Activated CD8-positive, alpha-beta memory T cell treated with anti-CD3 and anti-CD28 coated beads, Interleukin-2, amount 10 ng/mL, durations not matched to agents 7 days and 5 days (primary cell): ENCODE results near the gene IMPG1. TPM values are rescaled to one million over a fixed set of nuclear protein-coding genes. Genes with fewer than 3 reads are reported as not detected.
"Not testable (repeated sequence)": the region's sequence is repeated elsewhere in the genome, so short reads cannot be mapped to it uniquely, and the experiment has no call there.

Experiments used
- ATAC-seq: fragments of 150-1000 bp; cut with Tn5 transposase; one replicate; pipeline ENCODE4 v1.10.0; 2021; ENCODE audit warnings: moderate library complexity
- CTCF ChIA-PET: fragments of 350-600 bp; sonication (Branson Sonifier 250); formaldehyde crosslinking; loops from one replicate; lab custom pipeline; 2021; ENCODE audit warnings: antibody characterized with exemption; lab: Charles Lee
- DNase-seq: peaks from one replicate; pipeline ENCODE4 v3.0.0-alpha.2; 2020
- H3K27ac Mint-ChIP-seq: one replicate; pipeline ENCODE4 v1.8.0; 2021; ENCODE audit warnings: mild to moderate bottlenecking, mixed read lengths
- H3K27me3 Mint-ChIP-seq: one replicate; pipeline ENCODE4 v1.8.0; 2021; ENCODE audit warnings: mixed read lengths
- H3K36me3 Mint-ChIP-seq: one replicate; pipeline ENCODE4 v1.8.0; 2021; ENCODE audit warnings: mild to moderate bottlenecking, mixed read lengths
- H3K4me1 Mint-ChIP-seq: one replicate; pipeline ENCODE4 v1.8.0; 2021; ENCODE audit warnings: mixed read lengths
- H3K4me3 Mint-ChIP-seq: one replicate; pipeline ENCODE4 v1.8.0; 2021; ENCODE audit warnings: mild to moderate bottlenecking, moderate library complexity, mixed read lengths
- H3K9me3 Mint-ChIP-seq: one replicate; pipeline ENCODE4 v1.8.0; 2022; ENCODE audit warnings: low read depth, mixed read lengths
- total RNA-seq, 2 experiments: library from RNA; stranded (reverse); gene quantifications; one replicate each; pipeline ENCODE4 v1.2.3, GENCODE V29; 2021

IMPG1 gene
- total RNA-seq, 2 experiments from 2014 or later = not detected

DNA sequence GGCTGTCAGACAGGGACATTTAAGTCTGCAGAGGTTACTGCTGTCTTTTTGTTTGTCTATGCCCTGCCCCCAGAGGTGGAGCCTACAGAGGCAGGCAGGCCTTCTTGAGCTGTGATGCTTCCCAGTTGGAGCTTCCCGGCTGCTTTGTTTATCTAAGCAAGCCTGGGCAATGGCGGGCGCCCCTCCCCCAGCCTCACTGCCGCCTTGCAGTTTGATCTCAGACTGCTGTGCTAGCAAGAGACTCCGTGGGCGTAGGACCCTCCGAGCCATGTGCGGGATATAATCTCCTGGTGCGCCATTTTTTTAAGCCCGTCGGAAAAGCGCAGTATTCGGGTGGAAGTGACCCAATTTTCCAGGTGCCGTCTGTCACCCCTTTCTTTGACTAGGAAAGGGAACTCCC lies 167.3 kb downstream of the IMPG1 start:
- not testable (repeated sequence) for DNase-seq, H3K4me1 Mint-ChIP-seq, H3K9me3 Mint-ChIP-seq, H3K27ac Mint-ChIP-seq, H3K36me3 Mint-ChIP-seq, H3K4me3 Mint-ChIP-seq, H3K27me3 Mint-ChIP-seq, ATAC-seq
- CTCF ChIA-PET = interaction anchor here (4.4 kb wide), 1 partner anchor 12 kb away, joined by 22 read pairs; no protein-coding TSS in a partner anchor

DNA sequence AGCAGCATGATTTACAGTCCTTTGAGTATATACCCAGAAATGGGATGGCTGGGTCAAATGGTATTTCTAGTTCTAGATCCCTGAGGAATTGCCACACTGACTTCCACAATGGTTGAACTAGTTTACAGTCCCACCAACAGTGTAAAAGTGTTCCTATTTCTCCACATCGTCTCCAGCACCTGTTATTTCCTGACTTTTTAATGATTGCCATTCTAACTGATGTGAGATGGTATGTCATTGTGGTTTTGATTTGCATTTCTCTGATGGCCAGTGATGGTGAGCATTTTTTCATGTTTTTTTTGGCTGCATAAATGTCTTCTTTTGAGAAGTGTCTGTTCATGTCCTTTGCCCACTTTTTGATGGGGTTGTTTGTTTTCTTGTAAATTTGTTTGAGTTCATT lies 172.2 kb downstream of the IMPG1 start:
- H3K9me3 Mint-ChIP-seq, DNase-seq, H3K27me3 Mint-ChIP-seq, H3K4me1 Mint-ChIP-seq, H3K36me3 Mint-ChIP-seq, CTCF ChIA-PET, H3K4me3 Mint-ChIP-seq, H3K27ac Mint-ChIP-seq, ATAC-seq: not testable (repeated sequence)

DNA sequence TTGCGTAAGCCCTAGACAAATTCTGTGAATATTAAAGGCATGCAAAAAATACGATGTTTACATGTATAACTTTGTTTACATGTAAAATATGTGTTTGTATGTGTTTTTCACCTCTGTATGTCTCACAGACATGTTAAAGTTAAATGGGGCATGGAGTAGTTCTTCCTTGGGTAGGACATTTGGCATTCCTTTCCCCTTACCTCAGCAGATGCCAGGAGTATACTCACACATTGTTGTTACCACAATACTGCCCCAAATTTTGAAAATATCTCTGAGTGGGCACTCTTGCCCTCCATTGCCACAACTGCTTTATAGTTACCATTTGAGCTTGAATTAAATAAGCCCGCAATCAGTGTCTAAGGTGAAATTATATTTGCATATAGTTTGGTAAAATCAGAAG lies 175.9 kb downstream of the IMPG1 start:
- no peaks in the 10 kb centered on the region for H3K9me3 Mint-ChIP-seq
- H3K36me3 Mint-ChIP-seq = peaks cover 1% of the 10 kb centered on the region
- no peak for ATAC-seq
- no peak overlapping the region for H3K27ac Mint-ChIP-seq
- no peaks in the 10 kb centered on the region for H3K27me3 Mint-ChIP-seq
- no peak for DNase-seq
- CTCF ChIA-PET = interaction anchor here (1.4 kb wide), 1 partner anchor 10 kb away, joined by 3 read pairs; no protein-coding TSS in a partner anchor
- no peak overlapping the region for H3K4me3 Mint-ChIP-seq
- H3K4me1 Mint-ChIP-seq = no peaks in the 10 kb centered on the region

DNA sequence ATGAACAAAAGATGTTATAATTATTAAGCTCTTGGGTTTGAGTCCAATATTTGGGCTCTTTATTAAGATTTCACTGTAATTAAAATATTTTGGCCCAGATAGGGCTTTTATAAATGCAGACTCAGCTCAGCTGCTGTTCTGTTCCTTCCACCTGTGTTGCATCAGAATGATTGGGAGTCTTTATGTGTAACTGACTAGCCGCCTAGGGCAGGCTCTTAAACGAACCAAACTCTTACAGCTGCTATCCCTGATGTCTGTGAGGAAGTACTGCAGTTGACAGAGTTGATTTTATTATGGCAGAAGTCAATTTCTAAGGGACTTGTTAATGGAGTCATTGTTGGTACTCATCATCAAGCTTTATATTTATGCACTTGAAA lies 178.7 kb downstream of the IMPG1 start:
- DNase-seq (no peak), ATAC-seq (no peak)
- Mint-ChIP-seq H3K27ac (no peak overlapping the region), H3K36me3 (no peaks in the 10 kb centered on the region), H3K4me3 (no peak overlapping the region), H3K27me3 (no peaks in the 10 kb centered on the region), H3K4me1 (no peaks in the 10 kb centered on the region), H3K9me3 (no peaks in the 10 kb centered on the region)
- CTCF ChIA-PET = interaction anchor here (0.7 to 2.7 kb wide), 18 partner anchors 9 to 1570 kb away, joined by 3 to 22 read pairs (median 4); no protein-coding TSS in a partner anchor

DNA sequence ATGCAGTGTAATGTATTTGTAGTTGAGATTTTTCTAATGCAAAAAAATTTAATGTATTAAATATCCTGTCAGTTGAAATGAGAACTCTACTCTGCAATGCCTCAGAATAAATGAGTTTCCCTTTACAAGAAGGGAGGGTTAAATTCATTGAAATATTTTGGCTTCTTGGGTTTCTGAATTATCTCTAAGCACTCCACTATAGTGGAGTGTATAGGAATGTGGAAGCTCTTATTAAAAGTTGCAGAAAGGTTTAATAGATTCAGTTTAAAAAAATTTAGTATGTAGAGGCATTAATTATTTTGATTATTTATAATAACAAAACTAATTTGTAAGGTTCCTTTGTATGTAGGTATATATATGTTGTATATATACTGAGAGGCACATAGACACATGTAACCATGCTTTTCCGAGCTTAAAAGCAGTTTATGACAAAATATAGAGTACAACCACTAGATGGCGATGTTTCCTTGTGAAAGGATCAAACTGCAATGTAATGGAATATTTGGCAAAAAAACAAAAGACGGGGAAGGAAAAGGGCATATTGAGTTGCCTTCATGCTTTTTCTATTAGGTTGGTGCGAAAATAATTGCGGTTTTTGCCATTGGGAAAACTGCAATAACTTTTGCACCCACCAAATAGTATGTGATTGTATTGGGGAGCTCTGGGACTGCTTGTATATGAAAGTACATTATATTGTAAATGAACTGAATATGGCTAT lies 179.2 kb downstream of the IMPG1 start:
- Mint-ChIP-seq H3K27me3 (no peaks in the 10 kb centered on the region), H3K36me3 (no peaks in the 10 kb centered on the region), H3K4me3 (no peak overlapping the region), H3K4me1 (no peaks in the 10 kb centered on the region), H3K9me3 (no peaks in the 10 kb centered on the region), H3K27ac (no peak overlapping the region)
- CTCF ChIA-PET = interaction anchor here (0.7 to 2.7 kb wide), 18 partner anchors 9 to 1571 kb away, joined by 3 to 22 read pairs (median 4); no protein-coding TSS in a partner anchor
- no peak for DNase-seq
- no peak for ATAC-seq

DNA sequence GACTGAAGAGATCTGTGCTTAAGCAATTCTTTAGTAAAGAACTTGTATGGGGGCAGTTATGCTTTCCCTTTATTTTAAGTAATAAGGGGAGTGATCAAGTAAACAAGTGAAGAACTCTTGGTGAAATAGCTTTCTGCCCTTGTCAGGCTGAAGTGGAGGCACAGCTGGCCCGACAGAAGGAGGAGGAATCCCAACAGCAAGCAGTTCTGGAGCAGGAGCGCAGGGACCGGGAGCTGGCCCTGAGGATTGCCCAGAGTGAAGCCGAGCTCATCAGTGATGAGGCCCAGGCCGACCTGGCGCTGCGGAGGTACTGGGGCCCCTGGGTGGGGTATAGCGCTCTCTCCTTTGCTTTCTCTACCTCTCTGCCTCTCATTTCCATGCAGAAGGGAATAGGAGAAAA lies 180.1 kb downstream of the IMPG1 start:
- DNase-seq (no peak), ATAC-seq (no peak)
- CTCF ChIA-PET = interaction anchor here (1.7 to 2.7 kb wide), 4 partner anchors 12 to 23 kb away, joined by 10 to 22 read pairs (median 14); no protein-coding TSS in a partner anchor
- H3K4me1 Mint-ChIP-seq = no peaks in the 10 kb centered on the region
- no peaks in the 10 kb centered on the region for H3K9me3 Mint-ChIP-seq
- no peaks in the 10 kb centered on the region for H3K27me3 Mint-ChIP-seq
- no peak overlapping the region for H3K4me3 Mint-ChIP-seq
- no peak overlapping the region for H3K27ac Mint-ChIP-seq
- no peaks in the 10 kb centered on the region for H3K36me3 Mint-ChIP-seq

DNA sequence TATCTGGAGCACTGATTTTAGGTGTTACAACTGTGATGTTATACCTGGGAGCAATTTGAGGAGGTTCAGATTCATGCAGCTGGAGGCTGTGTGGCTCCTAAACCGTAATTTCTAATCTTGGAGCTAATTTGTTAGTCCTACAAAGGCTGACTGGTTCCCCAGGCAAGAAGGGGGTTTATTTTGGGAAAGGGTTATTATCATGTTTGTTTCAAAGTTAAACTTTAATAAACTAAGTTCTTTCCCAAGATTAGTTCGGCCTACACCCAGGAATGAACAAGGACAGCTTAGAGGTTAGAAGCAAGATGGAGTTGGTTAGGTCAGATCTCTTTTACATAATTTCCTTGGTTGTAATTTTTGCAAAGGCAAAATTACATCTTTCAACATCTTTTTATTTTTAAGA lies 187.6 kb downstream of the IMPG1 start:
- no peaks in the 10 kb centered on the region for H3K4me1 Mint-ChIP-seq
- DNase-seq (no peak), ATAC-seq (no peak)
- CTCF ChIA-PET = interaction anchor here (1.9 kb wide), 1 partner anchor 9 kb away, joined by 11 read pairs; no protein-coding TSS in a partner anchor
- no peak overlapping the region for H3K4me3 Mint-ChIP-seq
- H3K9me3 Mint-ChIP-seq = no peaks in the 10 kb centered on the region
- no peaks in the 10 kb centered on the region for H3K27me3 Mint-ChIP-seq
- H3K27ac Mint-ChIP-seq = no peak overlapping the region
- no peaks in the 10 kb centered on the region for H3K36me3 Mint-ChIP-seq

DNA sequence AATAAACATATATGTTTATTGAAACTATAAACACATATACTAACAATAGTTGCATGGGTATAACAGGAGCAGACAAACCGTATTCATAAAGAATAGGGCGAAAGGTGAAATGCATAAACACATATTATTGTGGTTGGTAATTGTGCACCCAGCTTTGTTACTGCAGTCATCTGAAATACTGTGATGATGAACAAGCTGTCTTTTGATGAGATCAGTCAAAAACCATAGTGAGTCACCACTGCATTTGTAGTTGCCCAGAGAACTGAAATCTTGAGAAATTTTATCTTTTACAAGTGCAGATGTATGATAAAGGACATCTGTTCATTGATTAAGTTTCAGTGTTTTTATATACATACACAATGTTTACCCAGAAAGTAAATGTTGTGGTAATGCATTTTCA lies 189.7 kb downstream of the IMPG1 start:
- CTCF ChIA-PET = interaction anchor here (1.5 kb wide), 1 partner anchor 11 kb away, joined by 4 read pairs; no protein-coding TSS in a partner anchor
- DNase-seq = no peak
- H3K4me3 Mint-ChIP-seq = no peak overlapping the region
- no peaks in the 10 kb centered on the region for H3K27me3 Mint-ChIP-seq
- no peak overlapping the region for H3K27ac Mint-ChIP-seq
- no peaks in the 10 kb centered on the region for H3K36me3 Mint-ChIP-seq
- H3K4me1 Mint-ChIP-seq = no peaks in the 10 kb centered on the region
- H3K9me3 Mint-ChIP-seq = no peaks in the 10 kb centered on the region
- no peak for ATAC-seq

DNA sequence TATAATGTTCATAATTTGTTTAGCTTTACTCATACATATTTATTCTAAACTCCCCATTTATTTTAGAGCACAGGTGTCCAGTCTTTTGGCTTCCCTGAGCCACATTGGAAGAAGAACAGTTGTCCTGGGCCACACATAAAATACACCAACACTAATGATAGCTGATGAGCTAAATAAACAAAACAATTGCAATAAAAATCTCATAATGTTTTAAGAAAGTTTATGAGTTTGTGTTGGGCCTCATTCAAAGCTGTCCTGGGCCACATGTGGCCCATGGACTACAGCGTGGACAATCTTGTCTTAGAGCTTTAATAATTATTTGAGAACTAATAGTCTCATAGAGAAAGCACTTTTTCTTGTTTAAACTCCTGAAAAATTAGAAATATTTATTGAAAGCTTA lies 192.2 kb downstream of the IMPG1 start:
- Mint-ChIP-seq H3K9me3 (no peaks in the 10 kb centered on the region), H3K27me3 (no peaks in the 10 kb centered on the region), H3K4me1 (no peaks in the 10 kb centered on the region), H3K27ac (no peak overlapping the region), H3K4me3 (no peak overlapping the region), H3K36me3 (no peaks in the 10 kb centered on the region)
- ATAC-seq = no peak
- no peak for DNase-seq
- CTCF ChIA-PET = interaction anchor here (1.4 kb wide), 1 partner anchor 12 kb away, joined by 13 read pairs; no protein-coding TSS in a partner anchor

DNA sequence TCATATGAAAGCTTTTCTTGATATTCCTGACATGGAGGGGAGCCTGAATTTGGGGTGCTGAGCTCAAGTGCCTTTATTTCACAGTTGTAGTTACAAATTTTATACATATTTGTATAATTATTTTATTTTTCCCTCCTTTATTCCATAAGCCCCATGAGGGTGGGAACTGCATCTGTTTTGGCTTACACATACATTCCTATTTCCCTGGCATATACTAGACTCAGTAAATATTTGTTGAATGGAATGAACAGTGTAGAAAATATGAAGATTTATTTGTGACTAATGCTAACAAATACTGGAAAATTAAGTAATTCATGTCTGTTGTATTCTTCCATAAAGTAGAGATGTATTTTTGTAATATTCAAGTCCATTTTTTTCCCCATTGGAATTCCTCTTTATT lies 196.3 kb downstream of the IMPG1 start:
- Mint-ChIP-seq H3K4me1 (no peaks in the 10 kb centered on the region), H3K27me3 (no peaks in the 10 kb centered on the region), H3K36me3 (peaks cover 3% of the 10 kb centered on the region), H3K4me3 (no peak overlapping the region), H3K9me3 (no peaks in the 10 kb centered on the region), H3K27ac (no peak overlapping the region)
- CTCF ChIA-PET = no interaction called here
- DNase-seq = no peak
- no peak for ATAC-seq

DNA sequence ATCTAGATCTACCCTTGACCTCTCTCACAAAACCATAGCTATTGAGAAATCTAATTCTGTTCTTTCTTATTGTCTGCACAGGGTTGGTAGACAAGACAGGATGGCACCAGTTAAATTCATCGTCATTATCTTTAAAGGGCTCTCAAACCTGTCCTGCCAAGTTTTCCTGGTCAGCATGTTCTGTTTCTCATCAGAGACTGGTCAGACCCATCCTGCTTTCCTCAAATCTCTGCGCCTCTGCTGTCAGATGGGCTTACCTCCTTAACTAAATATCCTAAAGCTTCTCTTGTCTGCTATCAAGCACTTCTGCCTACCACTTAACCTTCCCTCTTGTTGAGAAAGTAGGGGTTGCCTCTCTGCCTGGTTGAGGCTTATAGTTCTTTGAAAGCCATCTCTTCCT lies 198.2 kb downstream of the IMPG1 start:
- no peak overlapping the region for H3K4me3 Mint-ChIP-seq
- H3K4me1 Mint-ChIP-seq = no peaks in the 10 kb centered on the region
- no peak for ATAC-seq
- H3K9me3 Mint-ChIP-seq = no peaks in the 10 kb centered on the region
- H3K27me3 Mint-ChIP-seq = no peaks in the 10 kb centered on the region
- H3K27ac Mint-ChIP-seq = no peak overlapping the region
- H3K36me3 Mint-ChIP-seq = peaks cover 3% of the 10 kb centered on the region
- no peak for DNase-seq
- CTCF ChIA-PET = interaction anchor here (1.5 kb wide), 1 partner anchor 20 kb away, joined by 5 read pairs; no protein-coding TSS in a partner anchor
